Hepatic stellate cell (primary cell): ENCODE results near the gene ALG2.

Source experiments
- DNase-seq: peaks from one replicate; pipeline ENCODE4 v3.0.0; 2011; ENCODE audit warnings: low spot score

Gene ALG2

DNA sequence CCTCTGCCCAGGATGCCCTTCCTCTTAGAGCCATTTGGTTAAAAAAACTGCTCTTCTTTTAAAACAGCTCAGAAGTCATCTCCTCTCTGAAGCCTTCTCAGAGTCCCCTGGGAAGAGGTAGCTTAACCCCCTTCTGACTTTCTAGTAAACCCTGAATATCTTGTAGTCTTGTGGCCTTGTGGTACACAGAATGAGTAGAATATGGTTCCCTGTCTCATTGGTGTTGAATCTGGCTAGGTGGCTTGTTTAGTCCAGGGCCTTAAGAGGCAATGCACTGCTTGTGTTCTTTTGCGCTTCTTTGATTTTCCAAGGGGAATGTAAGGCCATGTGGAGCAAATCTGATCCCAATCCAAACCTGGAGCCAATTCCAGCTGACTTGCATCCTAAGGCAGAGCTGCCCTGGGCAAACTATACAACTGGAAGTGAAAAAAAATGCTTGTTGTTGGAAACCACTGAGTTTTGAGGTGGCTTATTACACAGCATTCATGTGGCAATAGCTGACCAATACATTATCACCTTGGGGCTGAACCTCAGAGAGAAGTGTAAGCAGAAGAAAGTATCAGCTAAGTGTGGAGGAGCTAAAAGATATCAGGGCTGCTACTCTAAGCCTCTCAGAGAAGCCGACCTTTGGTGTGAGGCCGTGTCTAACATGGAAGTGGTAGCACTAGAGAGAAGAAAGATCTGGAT lies 31.0 kb downstream of the ALG2 start:
- no peak for DNase-seq

DNA sequence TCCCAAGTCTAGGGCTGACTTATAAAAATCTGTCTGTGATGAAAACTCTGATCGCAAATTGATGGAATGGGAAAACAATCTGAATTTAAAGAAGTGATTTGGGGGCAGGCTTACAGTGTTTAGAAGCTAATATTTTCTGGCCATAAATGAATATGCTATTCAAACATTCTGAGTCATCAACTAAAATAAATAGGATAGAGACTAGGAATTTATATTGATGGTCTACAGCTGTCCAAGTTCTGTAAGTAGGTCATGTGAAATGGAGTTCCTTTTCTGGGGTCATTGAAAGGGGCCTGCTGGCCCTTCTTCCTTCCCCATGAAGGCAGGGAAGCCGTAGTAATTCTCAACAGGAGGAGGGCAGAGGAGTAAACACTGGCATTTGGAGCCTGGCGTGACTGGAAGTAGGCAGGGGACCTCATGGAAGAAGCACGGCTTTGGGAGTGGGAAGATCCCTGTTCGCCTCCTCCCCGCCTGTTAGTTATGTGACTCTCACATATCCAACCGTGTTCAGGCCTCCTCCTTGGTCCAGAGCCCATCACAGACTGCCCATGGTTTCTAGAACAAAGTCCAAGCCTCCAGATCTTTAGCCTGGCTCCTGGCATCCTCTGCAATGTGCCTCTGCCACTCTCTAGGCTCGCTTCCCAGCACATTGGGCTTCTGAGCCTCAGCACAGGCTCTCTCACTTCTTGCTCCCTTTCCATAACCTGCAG lies 31.7 kb downstream of the ALG2 start:
- DNase-seq = peak; percentile 44

DNA sequence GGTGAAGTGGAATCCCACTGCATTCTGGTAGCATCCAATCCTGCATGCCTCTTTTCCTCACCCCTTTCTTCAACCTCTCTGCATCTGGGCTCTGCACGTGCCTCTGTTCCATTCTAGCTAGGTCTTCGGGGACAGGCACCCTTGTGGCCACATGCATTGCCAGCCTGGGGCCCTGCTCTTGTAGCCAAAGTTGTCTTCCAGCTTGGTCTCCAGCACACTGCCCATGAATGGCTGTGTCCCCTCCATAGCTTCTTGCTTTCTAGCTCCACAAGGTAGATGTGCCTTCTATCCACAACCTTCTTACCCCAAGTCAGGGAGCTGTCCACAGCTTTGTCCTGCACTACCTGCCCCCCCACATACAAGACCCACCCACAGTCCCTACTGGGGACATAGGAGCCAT lies 32.6 kb downstream of the ALG2 start:
- no peak for DNase-seq

DNA sequence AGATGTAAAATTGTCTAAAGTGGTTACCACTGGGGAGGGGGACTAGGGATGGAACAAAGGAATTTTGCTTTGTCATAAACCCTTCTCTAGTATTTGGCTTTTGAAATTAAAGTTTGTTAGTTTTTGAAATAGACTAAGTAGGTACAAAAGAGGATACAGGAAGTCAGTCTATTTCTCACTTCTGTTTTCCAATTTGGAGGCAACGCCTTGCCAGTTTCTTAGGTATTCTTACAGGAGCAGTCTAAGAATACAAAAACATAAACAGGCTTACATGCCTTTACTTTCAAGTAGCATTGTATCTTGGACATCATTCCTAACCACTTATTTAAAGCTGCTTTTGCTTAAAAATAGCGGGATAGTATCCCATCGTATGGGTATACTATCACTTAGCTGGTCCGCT lies 34.4 kb downstream of the ALG2 start:
- no peak for DNase-seq

DNA sequence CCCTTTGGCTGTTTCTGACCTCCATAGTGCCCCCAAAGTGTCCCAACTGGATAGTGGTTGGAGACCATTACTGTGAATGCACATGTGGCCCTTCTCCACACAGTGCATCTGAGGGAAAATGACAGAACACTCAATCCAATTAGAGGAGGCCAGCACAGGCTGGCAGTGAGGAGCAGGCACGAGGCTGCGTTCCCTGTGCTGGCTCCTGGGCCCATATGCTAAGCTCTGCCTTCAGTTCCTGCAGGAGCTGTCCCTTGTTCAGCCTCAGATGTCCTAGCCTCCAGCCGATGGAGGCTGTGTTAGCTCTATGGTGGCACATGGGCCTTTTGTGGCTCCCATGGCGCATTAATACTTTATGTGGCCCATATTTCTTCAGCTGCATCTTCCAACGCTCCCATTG lies 35.8 kb downstream of the ALG2 start:
- no peak for DNase-seq

DNA sequence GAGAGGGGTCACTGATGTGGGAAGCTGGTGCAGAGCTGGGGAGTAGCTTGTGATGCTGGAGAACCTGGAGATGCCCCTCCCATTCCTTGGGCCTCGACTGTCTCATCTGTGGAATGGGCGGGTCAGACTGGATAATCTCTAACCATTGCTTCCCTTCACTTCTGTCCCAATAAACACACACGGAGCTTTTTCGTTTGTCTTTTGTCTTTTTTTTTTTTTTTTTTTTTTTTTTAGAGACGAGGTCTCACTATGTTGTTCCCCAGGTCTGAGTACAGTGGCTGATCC lies 36.5 kb downstream of the ALG2 start:
- DNase-seq = no peak

DNA sequence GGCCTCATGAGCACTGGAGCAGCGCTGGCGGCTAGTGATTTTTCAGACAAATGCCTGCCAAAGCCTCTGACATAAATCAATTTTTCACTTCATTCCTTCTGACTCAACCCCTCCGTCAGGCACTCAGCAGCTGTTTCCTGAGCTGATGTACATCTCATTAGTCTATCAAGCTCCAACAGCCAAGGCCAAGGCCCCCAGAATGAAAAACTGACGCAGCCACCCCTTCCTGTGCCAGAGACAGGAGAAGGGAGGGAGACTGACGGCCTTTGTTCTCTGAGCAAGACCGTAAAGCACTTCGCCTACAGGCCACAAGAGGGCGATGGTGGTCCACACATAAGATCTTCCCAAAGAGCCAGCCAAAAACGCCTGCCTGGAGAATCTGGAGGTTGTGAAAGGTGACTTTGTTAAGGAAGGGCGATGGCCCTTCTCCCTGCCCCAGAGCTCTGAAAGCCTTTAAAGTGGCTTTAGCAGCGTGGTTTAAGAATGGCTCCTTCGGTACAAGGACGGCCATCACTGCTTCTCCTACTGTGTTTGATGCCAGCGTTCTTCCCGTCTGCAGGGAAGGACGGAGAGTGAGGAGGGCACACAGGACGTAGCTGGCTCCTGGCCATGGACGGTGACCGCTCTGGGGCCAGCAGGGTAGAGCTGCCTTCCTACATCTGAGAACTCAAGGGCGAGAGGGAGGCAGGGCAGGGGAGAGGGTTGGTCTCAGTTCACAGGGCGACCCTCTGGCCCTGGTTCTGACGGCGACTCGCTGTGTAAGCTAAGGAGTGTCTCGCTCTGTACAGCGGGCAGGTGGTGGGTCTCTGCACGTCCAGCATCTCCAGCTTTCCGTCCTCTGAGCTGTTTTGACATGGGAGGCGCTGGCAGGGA lies 37.0 kb downstream of the ALG2 start:
- DNase-seq = peak; percentile 72

DNA sequence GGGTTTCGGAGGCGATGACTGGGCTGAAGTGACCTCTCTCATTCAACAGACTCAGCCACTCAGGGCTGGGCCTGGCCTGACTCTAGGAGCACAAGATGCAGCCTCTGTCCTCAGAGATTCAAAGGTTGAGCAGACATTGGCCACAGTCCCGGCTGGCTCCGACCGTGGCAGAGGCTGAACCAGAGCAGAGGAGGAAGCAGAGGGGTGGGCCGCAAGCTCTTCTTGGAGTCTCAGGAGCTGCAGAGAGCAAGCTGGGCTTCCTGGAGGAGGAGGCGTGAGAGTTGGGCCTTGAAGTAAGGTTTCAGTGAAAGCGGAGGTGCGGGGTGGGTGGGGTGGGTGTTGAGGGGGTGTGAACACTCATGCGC lies 37.6 kb downstream of the ALG2 start:
- no peak for DNase-seq

DNA sequence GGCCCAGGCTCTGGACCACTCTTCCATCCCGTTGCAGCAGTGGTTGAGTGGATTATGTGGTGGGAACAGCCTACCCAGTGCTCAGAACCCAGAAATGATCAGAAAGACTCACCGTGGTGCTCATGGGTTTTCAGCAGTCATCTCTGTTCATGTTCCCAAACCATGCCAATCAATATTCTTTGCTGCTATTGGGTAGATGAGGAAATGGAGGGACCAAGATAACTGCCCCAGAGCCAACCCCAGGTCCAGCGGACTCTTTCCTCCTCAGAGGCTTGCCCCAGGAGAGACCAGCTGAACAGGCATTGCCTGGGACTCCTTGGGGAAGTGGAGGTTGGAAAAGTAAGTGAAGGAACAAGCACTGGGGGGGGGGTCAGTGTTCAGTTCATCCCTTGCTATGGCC lies 38.1 kb downstream of the ALG2 start:
- DNase-seq = no peak

DNA sequence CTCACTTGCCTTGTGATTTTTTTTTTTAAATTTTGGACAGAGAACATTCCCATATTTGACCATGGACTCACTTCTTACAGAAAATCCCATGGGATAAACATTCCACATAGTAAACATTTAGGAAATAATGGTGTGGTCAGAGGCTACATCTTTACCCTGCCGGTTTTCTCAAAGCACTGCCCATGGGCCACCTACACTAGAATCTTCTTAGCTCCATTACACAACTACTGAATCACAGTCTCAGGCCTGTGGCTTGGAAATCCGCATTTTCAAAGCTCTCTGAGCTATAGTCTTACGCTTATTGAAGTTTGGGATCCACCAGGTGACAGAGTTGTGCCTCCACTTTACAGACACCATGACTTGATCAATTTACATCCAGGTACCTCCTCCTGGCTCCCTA lies 39.4 kb downstream of the ALG2 start:
- DNase-seq = no peak

DNA sequence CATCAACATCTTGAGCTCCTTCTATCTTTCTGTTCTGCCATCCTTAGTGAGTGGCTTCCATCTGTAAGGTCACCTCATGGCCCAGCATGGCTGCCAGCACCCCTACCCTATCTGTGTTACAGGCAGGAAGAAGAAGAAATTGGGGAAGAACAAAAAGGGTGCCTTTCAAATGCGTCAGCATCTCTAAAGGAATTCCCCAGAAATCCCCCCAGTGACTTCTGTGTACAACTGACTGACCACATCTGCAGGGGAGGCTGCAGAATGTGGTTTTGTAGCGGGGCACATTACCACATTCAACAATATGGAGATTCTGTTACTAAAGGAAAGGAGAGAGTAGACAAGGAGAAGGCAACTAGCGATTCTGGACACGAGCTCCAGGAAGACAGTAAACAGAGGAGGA lies 40.1 kb downstream of the ALG2 start:
- DNase-seq = no peak

DNA sequence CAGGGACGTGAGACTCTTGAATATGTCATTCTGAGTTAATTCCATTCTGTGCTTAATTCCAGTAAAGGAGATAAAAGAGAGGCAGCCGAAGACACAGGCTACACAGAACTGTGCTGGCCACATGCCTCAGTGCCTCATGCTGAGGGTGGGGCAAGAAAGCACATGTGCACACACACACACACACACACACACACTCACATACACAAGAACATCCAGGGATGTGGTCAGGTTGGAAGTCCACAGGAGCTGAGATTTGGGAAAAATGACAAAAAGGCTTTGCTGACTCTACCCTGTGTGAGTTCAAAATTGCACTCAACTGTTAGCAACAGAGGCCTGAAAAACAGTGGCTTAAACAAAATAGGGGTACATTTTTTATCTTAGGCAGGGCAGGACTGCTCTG lies 40.5 kb downstream of the ALG2 start:
- DNase-seq = no peak

DNA sequence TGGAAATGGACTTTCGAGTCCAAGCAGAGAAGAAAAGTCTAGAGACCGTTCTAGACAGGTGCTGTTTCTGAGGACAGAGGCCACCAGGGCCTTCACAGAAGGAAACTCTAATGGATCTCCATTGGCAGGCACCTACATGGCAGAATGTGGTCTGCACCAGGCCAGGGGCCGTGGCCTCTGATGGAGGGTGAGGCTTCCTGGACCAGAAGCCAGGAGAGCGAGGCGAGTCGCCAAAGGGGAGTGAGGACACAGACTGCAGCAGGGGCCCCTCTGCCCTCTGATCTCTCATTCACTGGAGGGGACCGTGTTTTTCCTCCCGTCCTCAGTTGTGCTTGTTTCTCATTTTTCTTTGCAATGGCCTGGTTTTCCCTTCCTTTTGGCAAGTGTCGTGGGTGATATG lies 41.1 kb downstream of the ALG2 start:
- no peak for DNase-seq

DNA sequence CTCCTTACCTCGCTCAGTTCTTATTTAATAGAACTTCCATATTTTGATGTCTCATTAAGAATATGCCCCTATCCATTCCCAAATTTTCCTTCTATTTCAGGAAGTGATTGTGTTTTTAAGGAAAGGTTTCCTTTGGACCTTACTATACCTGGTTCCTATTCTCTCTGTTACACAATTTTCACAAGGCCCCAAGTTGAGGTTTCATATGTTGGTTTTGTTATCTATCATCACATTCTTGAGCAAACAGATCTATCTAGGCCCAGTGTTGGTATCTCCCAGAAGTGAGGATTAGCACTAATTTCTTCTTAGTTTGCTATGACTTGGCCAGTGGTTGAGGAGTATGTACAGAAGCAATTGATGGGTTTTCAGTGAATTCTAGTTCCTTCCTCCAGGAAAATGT lies 41.5 kb downstream of the ALG2 start:
- DNase-seq = no peak

DNA sequence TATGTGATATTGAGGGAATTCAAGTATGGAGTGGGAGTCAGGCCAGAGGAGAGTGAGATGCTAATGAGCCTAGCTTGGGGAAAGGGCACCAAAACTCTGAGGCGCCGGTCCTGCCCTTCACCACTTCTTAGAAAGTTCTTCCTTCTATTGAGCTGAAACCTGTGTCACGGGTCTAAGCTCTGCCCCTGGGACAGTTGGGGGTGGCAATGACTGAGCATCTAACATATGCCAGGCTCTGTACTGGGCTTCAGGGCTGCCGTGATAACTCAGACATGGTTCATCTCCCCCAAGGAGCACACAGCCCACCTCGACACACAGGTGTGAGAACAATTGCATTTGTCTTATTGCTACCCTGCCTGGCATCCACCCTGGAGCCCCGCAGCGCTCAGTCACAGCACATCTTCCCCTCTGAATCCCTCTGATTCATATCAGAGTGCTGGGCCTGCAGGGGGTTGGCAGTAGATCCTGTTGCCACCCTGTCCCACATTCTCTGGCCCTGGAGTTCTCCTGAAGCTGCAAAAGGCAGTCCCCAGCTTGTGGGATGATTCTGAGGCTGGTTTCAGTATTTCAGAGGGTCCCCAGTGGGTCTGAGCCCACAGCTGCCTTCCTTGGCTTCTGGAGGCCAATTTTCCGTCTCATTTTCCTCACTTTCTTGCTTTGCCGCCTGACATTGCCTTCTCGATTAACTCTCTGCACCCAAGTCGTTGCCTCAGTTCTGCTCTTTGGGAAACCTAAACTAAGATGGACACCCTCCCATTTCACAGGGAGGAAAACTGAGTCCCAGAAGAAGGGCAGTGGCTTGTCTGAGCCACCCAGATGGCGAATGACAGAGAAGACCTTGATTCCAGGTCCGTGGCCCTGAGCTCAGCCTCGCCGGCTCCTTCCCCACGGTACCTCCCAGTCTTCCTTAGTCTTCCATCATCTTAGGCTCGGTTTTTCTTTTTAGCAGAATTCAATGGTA lies 42.5 kb downstream of the ALG2 start:
- no peak for DNase-seq

DNA sequence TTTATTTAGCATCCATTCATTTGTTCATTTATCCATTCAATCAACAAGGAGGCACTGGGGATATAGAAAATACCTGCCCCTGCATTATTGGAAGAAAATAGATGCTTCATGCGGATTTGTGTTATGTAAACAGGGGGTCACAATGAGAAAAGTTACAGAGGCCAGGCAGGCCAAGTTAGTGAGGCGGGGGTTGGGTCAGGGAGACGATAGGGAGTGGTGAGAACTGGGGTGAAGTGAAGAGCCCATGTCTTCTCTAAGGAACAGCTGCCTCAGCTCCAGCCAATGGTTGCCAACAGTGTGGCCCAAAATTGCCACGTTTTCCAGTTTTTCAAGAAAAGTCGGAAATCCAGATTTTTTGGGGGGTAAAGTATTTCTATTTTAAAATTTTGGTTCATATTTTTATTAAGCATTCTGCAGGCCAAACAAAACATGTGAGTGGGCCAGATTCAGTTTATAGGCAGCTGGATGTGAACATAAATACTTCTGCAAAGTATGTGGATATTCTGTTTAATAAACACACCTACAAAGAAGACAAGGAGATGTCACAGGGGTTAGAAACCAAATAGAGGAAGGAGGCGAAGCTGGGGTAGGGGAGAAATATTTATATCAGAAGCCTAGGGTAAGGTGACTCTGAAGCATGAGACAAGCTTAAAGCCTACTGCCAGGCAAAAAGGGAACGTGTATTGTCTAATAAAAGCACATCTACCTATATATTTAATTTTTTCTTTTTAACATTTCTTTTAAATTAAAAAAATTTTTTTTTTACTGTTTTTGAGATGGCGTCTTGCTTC lies 44.0 kb downstream of the ALG2 start:
- no peak for DNase-seq

DNA sequence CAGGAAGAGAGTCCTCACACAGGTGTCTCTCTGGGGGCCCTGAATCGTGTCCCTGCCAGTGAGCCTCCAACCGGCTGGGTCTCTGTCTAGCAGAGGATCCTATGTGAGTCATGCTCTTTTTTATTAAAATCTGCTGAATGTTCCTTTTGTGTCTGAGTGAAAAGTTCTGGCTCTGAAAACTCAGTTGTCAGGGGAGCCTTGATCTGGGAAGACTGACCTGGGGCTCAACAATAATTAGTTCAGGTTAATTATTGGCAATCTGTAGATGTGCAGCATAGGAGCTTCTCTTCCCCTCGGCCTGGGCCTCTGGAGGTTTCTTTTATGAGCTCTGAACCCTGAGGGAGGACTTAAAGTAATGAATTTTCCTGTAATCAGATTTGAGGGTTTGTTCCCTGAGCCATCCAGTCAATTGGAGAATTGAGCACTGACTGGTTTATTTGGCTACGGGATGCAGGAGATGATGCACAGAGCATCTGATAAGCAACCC lies 45.2 kb downstream of the ALG2 start:
- no peak for DNase-seq

DNA sequence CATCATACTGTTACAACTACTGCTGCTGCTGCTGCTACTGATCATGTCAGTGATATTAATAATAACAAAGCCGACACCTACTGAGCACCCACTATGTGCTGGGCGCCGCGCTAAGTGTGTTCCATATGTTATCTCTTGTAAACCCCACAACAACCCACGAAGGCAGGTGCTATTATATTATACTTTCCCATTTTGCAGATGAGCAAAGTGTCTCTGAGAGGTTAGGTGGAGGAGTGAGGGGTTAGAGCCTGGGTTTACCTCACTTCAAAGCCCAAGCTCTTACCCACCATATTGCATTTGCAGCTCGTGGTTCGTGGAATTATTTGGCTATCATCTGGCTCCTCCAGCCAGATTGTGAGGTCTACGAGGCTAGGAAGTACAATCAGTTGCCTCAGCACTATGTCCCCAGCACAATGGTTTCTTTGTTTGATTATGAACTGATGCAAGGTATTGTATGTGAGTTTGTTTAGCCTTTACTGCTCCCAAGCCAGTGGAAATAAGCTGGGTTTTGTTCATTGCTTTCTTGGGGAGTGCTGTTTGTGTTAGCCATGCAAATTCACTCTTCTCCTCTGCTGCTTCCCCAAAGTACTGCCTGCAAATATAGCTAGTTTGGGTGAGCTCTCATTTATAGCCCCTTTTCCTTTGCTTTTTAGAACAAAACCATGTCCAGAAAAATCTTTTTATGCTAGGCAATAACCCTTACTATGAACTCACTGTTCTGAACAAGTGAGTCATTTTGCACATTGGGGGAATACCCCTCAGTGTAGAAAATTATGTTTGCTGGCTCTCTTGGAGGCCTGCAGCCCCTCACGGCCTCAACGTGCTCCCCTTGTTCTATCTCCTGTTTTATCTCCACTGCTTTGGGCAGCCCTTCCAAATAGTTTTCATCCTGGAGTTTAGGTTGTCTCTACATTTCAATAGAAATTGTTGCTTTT lies 47.9 kb downstream of the ALG2 start:
- no peak for DNase-seq

DNA sequence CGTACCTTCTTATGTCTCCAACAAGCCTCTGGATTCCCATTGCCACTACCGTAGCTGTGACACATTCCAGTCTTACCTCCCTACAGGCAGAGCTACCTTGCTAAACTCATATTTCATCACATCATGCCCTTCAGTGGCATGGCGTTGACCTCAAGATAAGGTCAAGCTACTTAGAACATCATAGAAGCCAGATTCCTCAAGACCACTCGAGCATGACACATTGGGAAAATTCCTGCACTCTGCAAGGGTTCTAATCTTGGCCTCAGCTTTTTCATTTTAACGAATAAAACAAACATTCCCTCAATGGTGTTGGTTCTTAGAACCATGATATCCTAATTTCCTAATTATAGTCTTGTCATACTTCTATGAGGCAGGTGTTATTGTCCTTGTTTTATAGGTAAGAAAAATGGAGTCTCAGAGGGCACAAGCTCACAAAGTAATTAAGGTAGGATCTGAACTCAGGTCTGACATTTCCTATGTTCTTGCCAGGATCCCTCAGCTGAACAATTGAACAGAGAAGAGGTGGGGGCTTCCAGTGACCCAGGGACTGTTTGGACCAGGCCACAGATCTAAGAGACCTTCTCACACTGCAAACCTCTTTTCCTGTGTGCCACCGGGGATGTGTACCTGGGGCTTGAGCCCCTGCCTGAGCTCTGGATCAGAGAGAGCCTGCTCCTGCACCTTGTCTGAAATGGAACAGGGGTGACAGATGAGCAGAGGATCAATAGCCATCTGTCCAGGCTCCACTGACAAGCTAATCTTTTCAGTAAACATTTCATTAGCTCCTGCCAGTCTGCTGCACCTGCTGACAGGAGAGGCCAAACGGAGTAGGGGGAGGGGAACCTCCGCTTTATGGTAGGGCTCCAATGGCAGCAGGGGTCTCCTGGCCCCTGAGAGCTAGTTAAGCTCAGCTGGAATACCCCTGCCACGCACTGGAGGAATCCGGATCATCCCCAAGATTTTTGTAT lies 49.3 kb downstream of the ALG2 start:
- DNase-seq = no peak
